GM12878 (cell line): ENCODE data around the gene MGME1.

Experiments
- CHD2 ChIP-seq: IDR thresholded peaks from 2 replicates; pipeline ENCODE4 v1.6.1; 2011; ENCODE audit warnings: low read depth, low read length, improper control_type of control experiment, borderline replicate concordance
- CTCF ChIP-seq, 3 experiments: IDR thresholded peaks in 2 of 3; conservative IDR thresholded peaks in 1 of 3; 2 replicates each; pipeline ENCODE4 v1.5.1; 2011; ENCODE audit warnings: low read depth in 3 of 3, low read length in 3 of 3, mild to moderate bottlenecking in 3 of 3, control low read depth in 2 of 3, moderate library complexity in 2 of 3, inconsistent platforms in 1 of 3, mixed read lengths in 1 of 3; ENCODE audit not compliant: control insufficient read depth in 2 of 3, insufficient read depth in 1 of 3; ENCODE audit errors: extremely low read depth in 1 of 3
- EZH2 ChIP-seq: IDR thresholded peaks from 2 replicates; pipeline ENCODE4 v1.6.1; 2012; ENCODE audit warnings: low read depth, mild to moderate bottlenecking, control low read depth, inconsistent platforms, low read length, borderline replicate concordance; ENCODE audit not compliant: control insufficient read depth
- FOXM1 ChIP-seq: IDR thresholded peaks from 2 replicates; pipeline ENCODE4 v1.6.1; 2012; ENCODE audit warnings: low read depth, mild to moderate bottlenecking, inconsistent platforms, low read length, moderate library complexity
- GABPA ChIP-seq: IDR thresholded peaks from 2 replicates; pipeline ENCODE4 v1.6.1; 2014; ENCODE audit warnings: antibody characterized with exemption, low read depth, mild to moderate bottlenecking, inconsistent platforms
- JUNB ChIP-seq: IDR thresholded peaks from 2 replicates; pipeline ENCODE4 v1.6.1; 2016; ENCODE audit warnings: antibody characterized with exemption, mild to moderate bottlenecking
- POLR2A ChIP-seq: IDR thresholded peaks from 2 replicates; pipeline ENCODE4 v1.6.1; 2011; ENCODE audit warnings: low read depth, mild to moderate bottlenecking, low read length
- POLR2AphosphoS5 ChIP-seq: IDR thresholded peaks from 2 replicates; pipeline ENCODE4 v1.6.1; 2011; ENCODE audit warnings: mild to moderate bottlenecking, low read length, inconsistent platforms
- SMC3 ChIP-seq: IDR thresholded peaks from 2 replicates; pipeline ENCODE4 v1.6.1; 2011; ENCODE audit warnings: low read length, improper control_type of control experiment, borderline replicate concordance
- TF ChIP-seq, protein P1 (sequence below): IDR thresholded peaks from 2 replicates; pipeline ENCODE4 v1.6.1; 2011; ENCODE audit warnings: borderline replicate concordance, low read depth, mild to moderate bottlenecking, moderate library complexity, low read length; ENCODE audit not compliant: insufficient read depth, poor library complexity, severe bottlenecking

DNA sequence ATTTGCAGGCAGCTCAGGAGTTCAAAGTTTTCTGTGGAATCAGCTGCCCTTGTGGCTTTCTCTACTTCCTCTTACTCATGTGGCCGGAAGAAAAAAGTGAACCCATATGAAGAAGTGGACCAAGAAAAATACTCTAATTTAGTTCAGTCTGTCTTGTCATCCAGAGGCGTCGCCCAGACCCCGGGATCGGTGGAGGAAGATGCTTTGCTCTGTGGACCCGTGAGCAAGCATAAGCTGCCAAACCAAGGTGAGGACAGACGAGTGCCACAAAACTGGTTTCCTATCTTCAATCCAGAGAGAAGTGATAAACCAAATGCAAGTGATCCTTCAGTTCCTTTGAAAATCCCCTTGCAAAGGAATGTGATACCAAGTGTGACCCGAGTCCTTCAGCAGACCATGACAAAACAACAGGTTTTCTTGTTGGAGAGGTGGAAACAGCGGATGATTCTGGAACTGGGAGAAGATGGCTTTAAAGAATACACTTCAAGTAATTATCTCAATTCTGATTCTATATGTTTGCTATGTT, 1.1 kb downstream of the MGME1 start:
- no peak for TF ChIP-seq CHD2
- TF ChIP-seq CTCF (IDR thresholded peaks at IDR 0.05 in 2 of 3, conservative IDR thresholded peaks at IDR 0.05 in 1 of 3; ENCODE audit: control insufficient read depth in 2 of 3, extremely low read depth in 1 of 3, insufficient read depth in 1 of 3, low read depth in 3 of 3, low read length in 3 of 3) = no peak
- TF ChIP-seq SMC3 = no peak
- TF ChIP-seq, protein P1, sequence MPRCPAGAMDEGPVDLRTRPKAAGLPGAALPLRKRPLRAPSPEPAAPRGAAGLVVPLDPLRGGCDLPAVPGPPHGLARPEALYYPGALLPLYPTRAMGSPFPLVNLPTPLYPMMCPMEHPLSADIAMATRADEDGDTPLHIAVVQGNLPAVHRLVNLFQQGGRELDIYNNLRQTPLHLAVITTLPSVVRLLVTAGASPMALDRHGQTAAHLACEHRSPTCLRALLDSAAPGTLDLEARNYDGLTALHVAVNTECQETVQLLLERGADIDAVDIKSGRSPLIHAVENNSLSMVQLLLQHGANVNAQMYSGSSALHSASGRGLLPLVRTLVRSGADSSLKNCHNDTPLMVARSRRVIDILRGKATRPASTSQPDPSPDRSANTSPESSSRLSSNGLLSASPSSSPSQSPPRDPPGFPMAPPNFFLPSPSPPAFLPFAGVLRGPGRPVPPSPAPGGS = no peak
- TF ChIP-seq JUNB = peak; percentile 20; the same call in 1 of the 2 replicates
- TF ChIP-seq GABPA = peak; percentile 53; the same call in 1 of the 2 replicates
- TF ChIP-seq FOXM1 = 0 out of 2 replicates have a peak, but pooled peaks have one; percentile 16
- peak; percentile 84 for TF ChIP-seq POLR2AphosphoS5
- peak; percentile 75 for TF ChIP-seq POLR2A
- no peak for TF ChIP-seq EZH2
